ENCODE data around the gene TSHR.
"Not testable (repeated sequence)": the region's sequence is repeated elsewhere in the genome, so short reads cannot be mapped to it uniquely, and the experiment has no call there.

Gene TSHR

DNA sequence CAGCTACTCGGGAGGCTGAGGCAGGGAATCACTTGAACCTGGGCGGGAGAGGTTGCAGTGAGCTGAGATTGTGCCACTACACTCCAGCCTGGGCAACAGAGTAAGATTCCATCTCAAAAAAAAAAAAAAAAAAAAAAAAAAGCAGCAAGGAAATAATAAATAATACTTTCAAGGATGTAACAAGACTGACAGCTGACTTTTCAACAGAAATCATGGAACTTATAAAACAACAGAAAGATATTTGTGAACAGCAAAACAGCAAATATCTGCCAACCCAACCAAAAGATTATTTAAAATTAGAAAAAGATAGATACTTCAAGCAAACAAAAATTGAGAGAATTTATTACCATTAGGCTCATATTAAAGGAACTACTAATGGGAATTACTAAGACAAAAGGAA, 115.1 kb downstream of the TSHR start:
- DNase-seq (ENCODE audit: low read depth): no peak

DNA sequence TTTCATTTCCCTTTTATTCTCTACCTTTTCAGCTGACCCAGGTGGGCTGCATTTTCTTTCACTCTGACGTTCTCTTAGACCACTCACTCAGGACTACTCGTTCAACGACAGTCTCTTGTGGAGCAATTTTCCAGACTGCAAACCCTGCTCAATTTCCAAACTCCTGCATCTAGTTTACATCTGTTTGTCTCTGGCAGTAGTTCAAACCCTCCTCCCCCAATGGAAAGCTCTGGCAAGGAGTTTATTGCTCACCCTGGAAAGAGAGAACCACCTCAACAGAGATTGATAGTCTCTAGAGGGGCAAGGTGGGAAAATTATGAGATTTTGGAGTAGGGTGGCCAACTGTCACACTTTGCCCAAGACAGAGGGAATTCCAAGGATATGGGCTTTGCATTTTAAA, 130.2 kb downstream of the TSHR start:
- DNase-seq (ENCODE audit: low read depth): no peak

DNA sequence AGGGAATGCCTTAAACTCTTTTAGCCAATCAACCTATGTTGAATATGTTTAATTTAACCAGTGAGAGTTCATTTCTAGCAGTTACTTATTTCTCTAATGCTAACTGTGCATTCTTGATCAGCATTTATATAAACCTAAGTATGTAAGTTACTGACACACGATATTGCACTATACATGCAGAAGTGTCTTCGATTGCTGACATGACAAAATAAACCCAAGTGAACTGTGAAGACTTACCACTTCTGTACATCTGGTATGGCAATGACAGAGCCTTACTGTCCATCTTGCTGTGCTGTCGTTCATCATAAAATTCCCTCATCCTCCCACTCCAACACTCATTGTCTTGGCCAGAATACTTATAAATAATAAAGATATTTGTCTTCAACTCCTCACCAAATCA, 131.8 kb downstream of the TSHR start:
- DNase-seq (ENCODE audit: low read depth): no peak

DNA sequence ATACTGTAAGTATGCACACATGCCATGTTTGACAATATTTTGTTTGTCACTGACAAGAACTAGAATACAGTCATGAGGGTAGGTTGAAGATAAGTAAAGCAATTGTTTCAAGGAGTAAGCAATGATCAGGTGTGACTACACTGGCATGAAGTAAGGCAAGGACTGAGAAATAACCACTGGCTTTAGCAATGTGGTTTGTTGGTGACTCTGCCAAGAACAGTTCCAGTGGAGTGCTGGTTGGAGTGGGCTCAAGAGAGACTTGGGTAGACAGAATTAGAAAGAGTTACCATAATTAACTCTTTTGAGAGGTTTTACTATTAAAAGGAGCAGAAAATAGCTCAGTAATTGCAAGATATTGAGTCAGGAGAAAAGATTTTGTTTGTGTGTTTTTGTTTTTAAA, 135.7 kb downstream of the TSHR start:
- no peak for DNase-seq (ENCODE audit: low read depth)

DNA sequence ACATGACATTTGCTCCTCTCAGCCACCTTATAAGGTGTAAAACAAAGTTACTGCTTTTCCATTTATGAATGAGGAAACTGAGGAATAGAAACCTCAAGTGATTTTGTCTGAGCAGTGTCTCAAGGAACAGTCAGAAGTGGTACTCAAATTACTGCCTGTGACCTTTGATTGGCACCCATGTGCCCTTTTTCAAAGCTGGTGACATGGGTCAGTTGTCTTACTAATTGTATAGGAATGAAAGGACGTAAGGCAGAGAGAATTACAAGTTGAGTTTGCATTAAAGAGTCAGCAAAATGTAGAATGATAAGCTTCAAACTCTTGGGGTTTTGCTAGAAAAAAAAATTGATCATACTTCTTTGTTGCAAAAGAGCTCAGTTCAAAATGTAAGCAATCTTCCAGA, 136.2 kb downstream of the TSHR start:
- DNase-seq (ENCODE audit: low read depth): no peak

DNA sequence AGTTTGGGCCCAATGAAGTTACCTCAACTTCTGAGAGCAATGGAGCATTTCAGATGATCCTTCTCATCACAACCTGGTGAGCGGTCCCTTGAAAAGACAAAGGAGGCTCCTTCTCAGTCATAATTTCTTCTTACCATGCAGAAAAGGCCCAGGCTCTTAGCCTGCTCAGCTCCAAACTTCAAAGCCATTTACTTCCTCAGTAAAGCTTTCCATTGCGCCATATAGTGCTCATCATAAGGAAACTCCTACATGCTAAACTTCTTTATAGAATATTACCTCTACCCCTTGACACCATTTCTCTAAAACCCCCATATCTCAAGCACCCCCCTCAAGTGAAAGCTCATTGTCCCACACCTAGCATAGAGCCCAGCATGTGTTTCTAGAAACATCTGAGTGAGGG, 138.2 kb downstream of the TSHR start:
- no peak for DNase-seq (ENCODE audit: low read depth)

DNA sequence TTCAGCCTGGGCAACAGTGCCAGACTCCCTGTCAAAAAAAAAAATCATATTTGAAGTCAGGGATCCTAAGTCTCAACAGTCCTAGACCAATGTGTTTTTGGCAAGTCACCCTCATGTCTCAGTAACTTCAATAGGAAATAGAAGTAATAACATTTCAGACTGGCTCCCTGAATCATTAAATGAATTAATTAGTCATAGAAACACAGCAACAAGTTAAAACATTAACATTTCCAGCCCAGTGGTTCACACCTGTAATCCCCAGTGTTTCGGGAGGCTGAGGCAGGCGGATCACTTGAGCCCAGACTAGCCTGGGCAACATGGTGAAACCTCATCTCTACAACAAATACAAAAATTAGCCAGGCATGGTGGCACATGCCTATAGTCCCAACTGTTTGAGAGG, 140.1 kb downstream of the TSHR start:
- no peak for DNase-seq (ENCODE audit: low read depth)

DNA sequence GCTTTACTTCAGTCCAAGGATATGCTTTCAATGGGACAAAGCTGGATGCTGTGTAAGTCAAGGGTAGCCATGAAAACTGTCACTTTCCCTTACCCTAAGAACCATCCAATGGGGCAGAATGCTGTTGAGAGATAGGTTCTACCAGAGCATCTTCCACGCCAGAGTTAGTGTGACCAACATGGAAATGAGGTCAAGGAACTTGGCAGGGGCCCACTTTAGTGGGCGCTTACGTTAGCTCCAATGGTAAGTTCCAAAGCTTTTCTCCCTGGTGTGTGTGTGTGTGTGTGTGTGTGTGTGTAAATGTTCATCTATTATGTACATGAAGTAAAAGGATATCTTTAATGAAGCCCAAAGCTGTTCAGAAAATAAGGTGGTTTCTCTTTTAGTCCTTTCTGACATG, 141.2 kb downstream of the TSHR start:
- DNase-seq (ENCODE audit: low read depth): no peak

DNA sequence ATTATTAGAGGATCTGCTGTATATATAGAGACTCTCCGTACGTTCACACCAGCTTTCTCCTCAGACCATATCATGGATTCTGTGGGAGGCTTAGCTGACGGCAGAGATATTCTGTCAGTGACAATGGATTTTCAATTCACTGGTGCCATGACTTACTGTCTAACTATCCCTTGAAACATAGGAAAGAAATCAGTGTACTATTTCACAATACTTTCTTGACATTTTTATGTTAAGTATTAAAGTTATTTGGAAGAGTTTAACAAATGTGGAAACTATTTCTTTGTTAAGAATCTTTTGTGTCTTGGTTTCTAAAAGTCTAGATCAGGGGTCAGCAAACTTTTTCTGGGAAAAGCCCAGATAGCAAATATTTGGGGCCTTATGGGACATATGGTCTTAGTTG, 146.8 kb downstream of the TSHR start:
- DNase-seq (ENCODE audit: low read depth): no peak

DNA sequence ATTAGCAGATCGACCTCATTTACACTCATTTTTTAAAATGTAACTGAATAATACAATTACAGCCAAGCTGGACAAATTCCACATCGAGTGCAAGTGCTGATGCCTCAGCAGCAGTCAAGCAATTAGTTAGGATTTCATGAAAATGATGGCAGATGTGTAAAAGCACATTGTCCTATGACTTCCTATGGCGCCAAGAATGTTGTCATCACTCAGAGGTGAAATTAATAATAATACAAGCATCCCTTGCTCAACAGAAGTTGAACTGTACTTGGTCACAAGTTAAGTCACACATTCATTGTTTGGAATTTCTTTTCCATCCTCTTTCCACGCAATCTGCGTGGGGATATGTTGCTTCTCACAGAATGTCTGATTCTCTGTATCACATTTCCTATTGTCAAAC, 148.0 kb downstream of the TSHR start:
- no peak for DNase-seq (ENCODE audit: low read depth)

DNA sequence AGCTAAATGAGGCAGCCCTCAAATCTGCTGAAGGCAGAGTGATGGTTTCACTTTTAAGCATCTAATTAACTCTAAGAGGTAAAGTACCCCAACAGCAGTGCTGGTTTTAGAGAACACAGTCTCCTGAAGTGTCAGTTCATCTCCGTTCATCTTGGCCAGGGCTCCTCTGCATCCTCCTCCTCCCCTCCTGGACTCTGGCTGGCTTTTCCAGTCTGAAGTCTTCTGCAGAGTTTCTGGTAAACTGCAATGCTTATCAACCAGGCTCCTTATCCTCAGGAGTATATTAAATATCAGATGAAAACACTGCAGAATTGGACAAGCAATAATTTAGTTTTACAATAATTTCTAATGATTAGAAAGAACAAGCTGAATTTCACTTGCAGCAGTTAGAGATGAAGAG, 150.0 kb downstream of the TSHR start:
- no peak for DNase-seq (ENCODE audit: low read depth)

DNA sequence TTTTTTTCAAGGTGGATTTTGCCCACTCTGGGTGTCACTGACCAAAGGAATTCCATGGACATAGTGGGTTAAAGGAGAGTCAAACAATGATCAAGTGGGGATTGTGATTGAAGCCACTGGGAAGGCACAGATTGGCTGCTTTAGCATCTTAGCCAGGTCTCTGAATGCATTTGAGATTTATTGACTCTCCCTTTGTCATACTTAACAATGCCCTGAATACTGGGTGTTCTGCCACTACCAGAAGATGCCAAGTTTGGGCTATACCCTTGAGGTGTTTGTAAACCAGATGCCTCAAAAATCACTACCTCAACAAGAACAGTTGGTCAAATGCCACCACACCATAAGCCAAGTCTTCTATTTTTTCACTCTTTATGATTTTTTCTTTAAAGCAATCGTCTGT, 150.5 kb downstream of the TSHR start:
- no peak for DNase-seq (ENCODE audit: low read depth)

DNA sequence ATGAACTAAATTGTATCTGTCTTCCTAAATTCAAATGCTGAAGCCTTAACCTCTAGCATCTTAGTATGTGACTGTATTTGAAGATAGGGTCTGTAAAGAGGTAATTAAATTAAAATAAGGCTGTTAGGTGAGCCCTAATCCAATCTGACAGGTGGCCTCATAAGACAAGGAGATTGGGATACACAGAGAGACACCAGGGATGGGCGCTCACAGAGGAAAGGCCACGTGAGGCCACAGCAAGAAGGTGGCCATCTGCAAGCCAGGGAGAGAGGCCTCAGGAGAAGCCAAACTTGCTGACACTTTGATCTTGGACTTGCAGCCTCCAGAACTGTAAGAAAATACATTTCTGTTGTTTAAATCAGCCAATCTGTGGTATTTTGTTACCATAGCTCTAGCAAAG, 154.8 kb downstream of the TSHR start:
- DNase-seq (ENCODE audit: low read depth): no peak

DNA sequence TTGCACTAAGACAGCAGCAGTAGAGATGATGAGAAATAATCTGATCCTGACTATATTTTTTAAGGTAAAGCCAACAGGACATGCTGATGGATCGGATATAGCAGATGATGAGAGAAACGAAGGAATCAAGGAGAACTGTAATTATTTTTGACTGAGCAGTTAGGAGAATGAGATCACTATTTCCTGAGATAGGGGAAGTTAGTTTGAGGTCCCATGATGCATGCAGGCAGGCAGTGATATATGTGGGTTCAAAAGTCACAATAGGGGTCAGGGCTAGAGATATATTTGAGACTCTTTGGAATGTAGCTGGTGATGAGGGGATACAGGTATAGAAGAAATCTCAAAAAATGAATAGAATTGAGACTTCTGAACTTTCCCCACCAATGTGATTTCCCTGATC, 157.8 kb downstream of the TSHR start:
- no peak for DNase-seq (ENCODE audit: low read depth)

DNA sequence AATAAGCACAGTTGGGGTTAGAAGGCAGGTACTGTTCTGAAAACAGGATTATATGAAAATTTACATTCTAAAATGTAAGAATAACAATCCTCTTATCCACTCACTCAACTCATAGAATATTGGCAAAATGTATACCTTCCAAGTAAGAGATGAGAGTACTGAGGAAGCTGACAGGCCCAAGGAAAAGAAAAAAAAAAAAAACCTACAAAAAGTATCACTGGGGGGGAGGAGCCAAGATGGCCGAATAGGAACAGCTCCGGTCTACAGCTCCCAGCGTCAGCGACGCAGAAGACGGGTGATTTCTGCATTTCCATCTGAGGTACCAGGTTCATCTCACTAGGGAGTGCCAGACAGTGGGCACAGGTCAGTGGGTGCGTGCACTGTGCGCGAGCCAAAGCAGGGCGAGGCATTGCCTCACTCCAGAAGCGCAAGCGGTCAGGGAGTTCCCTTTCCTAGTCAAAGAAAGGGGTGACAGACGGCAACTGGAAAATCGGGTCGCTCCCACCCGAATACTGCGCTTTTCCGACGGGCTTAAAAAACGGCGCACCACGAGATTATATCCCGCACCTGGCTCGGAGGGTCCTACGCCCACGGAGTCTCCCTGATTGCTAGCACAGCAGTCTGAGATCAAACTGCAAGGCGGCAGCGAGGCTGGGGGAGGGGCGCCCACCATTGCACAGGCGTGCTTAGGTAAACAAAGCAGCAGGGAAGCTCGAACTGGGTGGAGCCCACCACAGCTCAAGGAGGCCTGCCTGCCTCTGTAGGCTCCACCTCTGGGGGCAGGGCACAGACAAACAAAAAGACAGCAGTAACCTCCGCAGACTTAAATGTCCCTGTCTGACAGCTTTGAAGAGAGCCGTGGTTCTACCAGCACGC, 158.8 kb downstream of the TSHR start:
- not testable (repeated sequence) for DNase-seq (ENCODE audit: low read depth)

DNA sequence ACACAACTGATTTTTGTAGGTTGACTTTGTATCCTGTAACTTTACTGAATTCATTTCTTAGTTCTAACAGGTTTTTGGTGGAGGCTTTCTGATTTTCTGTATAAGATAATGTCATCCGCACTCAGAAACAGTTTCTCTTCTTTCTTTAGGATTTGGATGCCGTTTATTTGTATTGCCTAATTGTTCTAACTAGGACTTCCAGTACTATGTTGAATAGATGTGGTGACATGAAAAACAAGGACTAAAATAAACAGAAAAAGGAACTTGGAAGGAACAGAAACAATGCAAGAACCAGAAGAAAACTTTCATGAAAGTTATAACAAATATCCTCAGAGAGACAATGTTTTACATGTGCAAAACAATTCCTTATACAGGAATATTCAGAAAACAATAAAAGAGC, 165.1 kb downstream of the TSHR start:
- DNase-seq (ENCODE audit: low read depth): no peak

DNA sequence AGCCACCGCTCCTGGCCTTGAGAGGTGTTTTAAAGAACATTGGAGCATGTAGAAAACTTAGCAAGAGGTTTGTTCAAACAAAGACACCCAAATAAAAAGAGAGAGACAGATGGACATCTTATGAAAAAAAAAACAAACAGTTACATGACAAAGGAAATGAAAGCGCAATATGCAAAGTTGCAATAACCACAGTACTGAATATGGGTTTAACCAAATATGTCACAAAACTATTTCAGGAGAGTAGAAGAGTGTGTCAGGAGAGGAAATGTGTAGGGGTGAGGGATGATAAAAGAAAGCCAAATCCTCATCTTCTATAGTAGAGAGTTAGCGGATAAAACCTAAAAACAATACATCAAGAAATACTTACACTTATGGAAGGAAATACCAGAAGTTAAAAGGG, 166.9 kb downstream of the TSHR start:
- no peak for DNase-seq (ENCODE audit: low read depth)

DNA sequence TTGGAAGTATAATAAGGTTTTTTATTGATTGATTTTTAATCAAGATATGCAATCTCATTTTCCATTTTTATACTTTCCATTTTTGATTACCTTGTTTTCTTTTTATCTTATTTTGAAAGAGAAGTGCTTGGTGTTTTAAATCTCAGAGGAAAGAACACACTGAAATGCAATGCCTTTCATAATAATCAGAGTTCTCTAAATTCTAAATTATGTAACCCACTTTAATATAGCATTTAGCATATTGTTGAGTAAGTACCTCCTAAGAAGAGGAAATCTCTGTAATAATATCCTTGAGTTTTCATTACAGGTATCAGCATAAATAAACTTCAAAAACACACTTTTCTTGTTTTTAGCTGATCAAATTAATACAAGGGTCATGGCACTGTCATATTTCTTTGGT, 168.4 kb downstream of the TSHR start:
- no peak for DNase-seq (ENCODE audit: low read depth)

DNA sequence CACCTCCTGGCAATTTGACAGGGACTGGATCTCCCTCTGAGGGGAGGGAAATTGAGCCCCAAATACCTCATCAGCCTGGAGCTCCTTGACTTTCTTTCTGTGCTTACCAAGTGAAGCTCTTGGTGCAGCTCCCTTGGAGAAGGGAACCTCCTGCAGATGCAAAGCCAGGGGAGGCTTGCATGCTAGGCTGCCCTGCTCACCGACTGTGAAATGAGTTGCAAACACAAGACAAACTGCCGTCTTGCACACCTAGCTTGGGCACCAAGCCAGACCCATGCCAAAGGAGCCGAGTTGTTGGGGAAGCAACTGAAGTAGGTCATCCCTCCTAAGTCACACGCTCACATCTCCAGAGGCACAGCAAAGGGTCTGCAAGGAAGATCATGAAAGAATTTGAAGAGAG, 170.1 kb downstream of the TSHR start:
- no peak for DNase-seq (ENCODE audit: low read depth)

DNA sequence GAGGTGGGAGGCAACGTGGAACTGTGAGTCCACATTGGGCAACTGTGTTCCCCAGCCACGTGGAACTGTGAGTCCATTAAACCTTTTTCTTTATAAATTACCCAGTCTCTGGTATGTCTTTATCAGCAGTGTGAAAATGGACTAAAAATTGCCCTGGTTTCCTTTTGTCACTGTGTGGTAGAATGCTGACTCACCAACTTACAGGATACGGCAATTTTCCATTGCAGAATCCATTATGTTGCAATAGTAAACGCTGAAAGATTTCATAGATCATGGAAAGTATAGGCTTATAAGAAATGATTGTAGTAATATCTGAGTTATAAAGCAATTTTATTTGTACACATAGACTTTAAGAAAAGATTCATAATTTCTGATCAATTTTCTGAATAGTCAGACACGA, 172.4 kb downstream of the TSHR start:
- peak; percentile 42 for DNase-seq (ENCODE audit: low read depth)

DNA sequence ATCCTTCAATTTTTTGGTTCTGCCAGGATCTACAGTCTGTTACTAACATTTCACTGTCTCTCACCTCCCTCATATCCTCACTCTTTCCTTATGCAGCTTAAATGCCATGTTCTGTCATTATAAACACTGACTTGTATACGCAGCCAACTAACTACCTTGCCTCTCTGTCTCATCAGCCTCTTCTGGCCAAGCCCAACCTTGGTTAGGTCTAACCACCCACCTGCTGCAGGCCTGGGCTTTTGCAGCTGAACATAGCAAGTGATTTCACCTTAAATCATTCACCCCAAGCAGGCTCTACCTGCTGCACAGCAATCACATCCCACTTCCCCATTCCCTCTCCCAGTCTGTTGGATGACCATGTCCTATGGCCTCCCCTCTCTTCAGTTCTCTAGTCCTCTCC, 173.8 kb downstream of the TSHR start:
- no peak for DNase-seq (ENCODE audit: low read depth)

DNA sequence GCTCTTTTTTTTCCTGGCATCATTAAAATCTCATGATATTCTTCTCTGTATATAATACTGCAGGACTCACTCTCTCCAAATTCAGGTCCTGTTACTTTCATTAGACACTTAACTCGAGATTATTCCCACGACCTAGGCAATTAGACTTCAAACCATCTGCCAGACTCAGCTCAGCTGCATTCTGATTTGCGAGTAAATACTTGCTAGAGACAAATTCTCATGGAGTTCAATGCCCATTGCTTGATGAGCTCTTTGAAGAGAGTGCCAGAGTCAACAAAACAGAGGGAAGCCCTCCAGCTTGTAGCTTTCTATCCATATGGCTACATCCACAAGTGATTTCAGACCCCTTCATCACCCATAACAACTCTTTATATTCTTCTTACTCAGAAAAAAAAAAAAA, 177.0 kb downstream of the TSHR start:
- no peak for DNase-seq (ENCODE audit: low read depth)

DNA sequence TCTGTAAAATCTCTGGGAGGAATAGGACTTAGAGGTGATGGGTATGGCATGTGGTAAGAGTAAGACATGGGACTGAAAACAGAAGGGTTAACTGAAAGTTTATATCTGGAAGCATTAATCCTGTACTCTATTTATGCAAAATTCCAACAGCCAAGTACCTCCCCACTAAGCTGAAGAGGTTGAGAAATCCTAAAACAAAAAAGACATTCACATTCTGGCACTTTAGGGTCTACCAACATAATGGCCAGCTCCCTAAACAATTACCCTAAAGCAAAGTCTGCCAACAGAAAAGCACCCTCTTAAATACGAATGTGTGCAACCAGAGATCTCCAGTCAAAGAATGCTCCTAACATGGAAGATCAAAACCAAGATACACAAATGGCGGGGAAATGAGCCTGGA, 178.0 kb downstream of the TSHR start:
- DNase-seq (ENCODE audit: low read depth): no peak

DNA sequence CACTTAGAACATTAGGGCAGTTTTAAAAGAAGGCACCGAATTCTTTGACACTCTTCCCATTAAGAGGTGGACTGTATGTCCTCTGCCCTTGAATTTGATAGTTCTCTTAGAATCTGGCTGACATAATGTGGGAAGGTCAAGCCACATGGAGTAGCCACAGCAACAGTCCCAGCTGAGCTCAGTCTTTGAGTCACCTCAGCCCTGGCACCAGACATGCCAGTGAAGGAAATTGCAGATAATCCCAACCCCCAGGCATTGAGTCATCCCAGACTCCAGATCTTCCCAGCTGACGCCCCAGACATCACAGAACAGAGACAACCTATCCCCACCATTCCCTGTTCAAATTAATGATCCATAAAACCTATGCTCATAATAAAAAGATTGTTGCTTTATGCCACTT, 181.9 kb downstream of the TSHR start:
- peak; percentile 48 for DNase-seq (ENCODE audit: low read depth)

DNA sequence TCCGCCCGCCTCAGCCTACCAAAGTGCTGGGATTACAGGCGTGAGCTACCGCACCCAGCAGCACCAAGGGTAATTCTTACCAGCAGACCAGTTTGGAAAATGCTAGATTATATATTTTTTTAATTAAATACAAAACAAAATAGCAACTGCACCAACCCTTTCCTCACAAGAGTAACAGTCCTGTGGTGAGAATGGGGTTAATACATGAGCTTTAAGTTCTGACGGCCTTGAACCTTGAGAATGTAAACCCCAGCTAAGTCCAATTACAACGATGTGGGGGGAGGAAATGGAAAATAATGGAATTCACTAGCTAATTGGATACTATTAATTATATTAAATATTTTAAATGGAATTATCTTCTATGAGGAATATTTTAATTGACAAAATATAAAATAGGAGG, 183.0 kb downstream of the TSHR start:
- no peak for DNase-seq (ENCODE audit: low read depth)

Data from fibroblast of gingiva (primary cell).